Inferior parietal cortex (tissue), 1 donor: ENCODE data around the gene CSN1S1.
"Not testable (repeated sequence)": the region's sequence is repeated elsewhere in the genome, so short reads cannot be mapped to it uniquely, and the experiment has no call there.

Source experiments
- DNase-seq: peaks from one replicate; pipeline ENCODE4 v3.0.0-alpha.2; 2016; ENCODE audit errors: extremely low spot score

Gene CSN1S1, protein sequence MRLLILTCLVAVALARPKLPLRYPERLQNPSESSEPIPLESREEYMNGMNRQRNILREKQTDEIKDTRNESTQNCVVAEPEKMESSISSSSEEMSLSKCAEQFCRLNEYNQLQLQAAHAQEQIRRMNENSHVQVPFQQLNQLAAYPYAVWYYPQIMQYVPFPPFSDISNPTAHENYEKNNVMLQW

DNA sequence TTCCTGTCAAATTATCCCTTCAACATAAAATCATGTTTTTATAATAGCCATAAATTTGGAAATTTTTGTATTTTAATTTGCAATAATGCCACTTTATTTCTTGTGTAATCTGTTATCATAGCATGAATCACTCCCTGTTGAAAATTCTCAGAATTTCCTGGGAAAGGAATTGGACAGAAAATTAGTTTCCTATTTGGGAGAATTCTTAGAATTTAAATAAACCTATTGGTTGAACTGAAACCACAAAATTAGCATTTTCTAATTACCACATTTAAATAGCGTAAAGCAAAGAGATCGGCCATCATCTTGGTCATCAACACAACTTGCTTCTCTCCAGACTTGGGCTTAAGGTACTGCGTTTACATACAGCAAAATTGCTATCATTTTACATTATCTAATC lies at the start of gene CSN1S1:
CSN1S1 (plus strand) TSS at position 301 of the 400 bp plus-strand sequence. CDS start 1,488 bp downstream, outside the sequence.
- DNase-seq = no peak

DNA sequence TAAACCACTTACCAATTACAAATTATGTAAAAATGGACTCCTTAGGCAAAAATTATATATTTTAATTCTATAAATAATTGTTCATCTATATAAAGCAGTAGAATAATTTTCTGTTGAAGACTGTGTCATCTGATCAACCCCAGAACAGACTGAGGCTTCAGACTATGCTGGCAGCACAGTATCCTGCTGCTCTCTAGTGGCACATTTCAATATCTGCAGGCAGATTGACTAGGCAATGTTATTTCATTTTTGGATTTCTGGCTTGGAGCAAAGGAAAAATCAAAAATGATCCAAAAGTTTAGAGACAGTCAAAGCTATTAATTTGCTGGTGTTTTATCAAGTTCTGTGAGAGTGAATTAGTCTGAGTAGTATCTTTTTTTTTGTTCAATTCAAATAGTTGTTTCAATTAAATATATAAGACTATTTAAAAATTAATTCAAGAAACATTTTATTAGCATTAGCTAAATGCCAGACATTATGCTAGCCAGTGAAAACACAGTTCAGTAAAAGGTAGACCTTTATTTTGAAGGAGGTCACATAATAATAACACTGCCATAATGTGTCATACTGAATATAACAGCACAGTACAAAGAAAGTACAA lies 49.6 kb upstream of the CSN1S1 start:
- DNase-seq = peak; percentile 55

DNA sequence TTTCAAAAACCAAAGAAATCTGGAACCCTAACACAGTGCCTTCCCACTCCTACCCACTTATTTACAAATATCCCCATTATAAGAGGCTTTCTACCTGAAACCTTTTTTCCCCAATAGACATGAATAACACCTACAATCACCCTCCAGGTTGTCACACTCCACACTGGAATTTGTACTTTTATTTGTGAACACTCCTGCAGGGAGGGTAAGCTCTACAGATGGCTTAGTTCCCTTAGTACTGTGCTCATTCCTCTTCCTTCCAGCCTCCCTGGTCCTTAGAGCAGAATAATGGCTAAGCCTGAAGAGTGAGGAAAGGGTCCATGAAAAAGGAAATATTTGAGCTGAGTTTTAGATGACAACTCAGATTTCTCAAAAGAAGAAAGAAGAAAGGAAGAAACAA lies 48.7 kb upstream of the CSN1S1 start:
- DNase-seq = no peak

DNA sequence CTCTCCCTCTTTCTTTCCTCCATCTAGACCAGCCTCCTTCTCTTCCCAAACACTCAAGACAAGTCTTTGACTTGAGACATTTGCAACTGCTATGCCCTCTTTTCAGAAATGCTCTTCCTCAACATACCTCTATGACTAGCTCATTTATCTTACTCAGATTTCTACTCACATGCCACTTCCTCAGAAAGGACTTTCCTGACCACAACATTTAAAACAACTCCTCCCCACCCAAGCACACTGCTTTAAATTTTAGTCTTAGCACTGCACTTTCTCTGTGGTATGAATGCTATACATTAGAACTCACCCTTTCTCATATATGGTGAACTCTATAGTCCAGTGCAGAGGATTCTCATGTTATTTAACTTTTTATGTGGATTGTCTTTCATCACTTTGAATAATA lies 42.5 kb upstream of the CSN1S1 start:
- no peak for DNase-seq

DNA sequence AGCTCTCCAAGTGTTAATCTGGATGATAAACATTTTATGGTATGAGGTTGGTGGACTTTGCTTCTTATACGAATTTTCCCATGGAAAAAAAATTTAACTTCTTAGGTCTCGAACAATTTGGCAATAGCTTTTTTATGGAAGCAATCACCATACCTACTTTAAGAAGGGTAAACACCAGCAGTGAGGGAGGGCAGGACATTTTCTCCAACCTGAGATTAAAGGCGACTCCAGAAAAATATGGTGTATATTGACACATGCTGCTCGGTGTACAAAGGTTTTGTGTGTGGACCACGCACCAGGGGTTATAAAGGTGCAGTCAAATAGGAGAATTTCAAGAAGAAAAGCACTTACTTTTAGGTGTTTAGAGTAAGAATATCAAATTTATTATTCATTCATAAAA lies 36.7 kb upstream of the CSN1S1 start:
- DNase-seq = no peak

DNA sequence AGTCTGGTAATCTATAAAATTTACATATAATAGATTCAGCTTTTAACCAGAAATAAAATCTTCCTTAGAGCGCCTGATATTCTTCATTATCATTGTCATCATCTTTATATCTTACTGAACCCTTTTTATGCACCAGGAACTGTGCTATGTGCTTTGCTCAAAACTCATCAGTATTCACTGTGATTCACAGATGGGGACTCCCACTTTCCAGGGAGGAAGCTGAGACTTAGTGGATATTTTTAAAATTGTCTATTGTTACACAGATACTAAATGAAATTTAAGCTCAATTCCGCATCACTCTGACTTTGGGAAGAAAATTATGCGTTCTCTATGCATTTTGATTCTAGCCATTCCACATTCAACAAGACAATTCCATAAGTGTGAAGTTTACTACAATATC lies 36.1 kb upstream of the CSN1S1 start:
- peak; percentile 19 for DNase-seq

DNA sequence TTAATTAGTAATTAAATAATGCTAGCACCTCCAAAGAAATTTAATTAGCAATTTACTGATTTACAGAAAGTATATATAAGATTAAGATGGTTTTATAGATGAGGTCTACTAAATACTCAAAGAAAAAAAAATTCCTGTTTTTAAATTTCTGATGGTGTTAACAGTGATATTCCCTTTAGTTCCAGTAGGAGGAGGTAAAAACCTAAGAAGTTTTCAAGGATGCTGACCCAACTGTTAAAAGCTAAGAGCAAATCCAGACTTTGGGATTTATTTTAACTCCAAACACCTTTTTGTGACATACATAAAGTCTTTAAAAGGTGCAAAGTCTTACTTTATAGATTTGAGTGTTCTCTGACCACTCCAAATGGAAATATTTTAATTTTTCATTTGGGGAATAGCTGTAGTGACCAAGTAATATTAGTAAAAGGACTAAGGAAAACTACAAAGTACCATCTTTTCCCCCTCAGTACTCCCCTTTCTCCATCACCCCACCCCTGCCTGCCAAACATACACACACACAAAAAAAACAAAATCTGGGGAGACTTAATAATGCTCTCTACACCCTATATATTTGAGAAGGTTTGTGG lies 34.2 kb upstream of the CSN1S1 start:
- no peak for DNase-seq

DNA sequence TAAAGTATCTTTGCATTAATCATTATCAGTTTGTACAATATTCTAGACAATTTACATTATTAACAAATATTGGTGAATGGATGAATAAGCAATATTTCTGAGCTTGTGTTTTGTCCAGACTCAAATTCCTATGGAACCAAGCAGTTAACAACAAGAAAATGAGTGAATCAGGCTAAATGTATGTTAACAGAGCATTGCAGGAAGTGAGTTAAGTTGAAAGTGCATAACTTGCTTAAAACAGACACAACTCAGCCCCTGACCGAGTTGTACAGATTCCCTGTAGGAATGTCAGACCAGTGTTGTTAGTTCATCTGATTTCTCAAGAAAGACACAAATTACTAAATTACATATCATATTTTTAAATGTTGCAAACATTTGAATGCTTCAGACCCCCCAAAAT lies 23.7 kb upstream of the CSN1S1 start:
- no peak for DNase-seq

DNA sequence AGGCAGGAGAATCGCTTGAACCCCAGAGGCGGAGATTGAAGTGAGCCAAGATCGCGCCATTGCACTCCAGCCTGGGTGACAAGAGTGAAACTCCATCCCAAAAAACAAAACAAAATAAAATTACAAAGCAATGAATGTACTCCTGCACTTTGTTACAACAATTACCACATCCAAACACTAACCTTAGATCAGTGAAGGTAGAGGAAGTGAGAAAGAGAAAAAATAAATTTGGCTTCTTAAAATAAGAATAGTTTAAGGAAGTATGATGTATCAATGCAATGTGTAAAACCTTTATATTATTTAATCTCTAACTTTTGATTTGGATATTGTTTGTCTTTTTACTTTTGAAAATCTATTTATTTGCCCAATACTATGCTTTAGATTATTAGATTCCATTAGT lies 21.7 kb upstream of the CSN1S1 start:
- DNase-seq = no peak

DNA sequence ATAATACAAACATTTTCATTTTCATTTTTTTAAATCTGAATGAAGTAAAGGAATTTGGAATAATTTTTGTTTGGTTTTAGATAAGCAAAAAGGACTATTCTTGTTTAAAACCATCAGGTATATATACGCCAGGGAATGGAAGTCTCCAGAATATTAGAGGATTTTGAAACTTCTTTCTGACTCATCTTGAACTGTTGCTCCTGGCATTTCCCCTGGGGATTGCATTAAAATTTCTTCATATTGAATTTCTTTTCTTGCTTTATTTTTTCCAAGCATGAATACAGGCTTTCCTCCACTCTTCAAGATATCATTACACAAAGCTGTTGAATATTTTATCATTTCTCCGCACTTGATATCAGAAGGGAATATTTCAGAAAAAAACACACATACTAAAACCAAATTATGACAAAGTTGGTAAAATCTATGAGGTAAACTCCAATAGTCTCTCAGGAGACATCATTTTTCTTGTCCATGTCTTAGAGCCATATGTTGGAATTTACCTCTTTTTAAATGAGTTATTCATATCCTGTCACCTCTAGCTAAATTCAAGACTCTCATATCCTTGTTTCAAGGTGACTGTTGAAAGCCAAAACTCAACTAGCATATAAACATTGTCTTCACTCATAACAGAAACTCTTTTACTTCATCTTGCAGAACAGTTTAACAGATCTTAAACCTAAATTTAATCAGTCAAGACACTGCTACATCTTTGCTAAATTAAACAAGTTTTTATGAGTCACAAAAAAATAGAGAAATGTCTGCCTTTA lies 20.7 kb upstream of the CSN1S1 start:
- no peak for DNase-seq

DNA sequence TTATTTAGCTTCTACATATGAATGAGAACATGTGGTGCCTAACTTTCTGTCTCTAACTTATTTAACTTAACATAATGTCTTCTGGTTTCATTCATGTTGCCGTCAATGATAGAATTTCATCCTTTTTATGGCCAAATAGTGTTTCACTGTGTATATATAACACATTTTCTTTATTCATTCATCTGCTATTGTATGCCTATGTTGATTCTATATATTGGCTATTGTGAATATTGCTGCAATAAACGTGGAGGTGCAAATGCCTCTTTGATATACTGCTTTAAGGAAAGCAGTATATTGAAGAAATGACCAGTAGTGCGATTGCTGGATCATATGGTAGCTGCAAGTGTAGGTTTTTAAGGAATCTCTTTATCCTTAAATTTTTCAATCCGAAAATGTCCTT lies 10.0 kb upstream of the CSN1S1 start:
- DNase-seq = no peak

DNA sequence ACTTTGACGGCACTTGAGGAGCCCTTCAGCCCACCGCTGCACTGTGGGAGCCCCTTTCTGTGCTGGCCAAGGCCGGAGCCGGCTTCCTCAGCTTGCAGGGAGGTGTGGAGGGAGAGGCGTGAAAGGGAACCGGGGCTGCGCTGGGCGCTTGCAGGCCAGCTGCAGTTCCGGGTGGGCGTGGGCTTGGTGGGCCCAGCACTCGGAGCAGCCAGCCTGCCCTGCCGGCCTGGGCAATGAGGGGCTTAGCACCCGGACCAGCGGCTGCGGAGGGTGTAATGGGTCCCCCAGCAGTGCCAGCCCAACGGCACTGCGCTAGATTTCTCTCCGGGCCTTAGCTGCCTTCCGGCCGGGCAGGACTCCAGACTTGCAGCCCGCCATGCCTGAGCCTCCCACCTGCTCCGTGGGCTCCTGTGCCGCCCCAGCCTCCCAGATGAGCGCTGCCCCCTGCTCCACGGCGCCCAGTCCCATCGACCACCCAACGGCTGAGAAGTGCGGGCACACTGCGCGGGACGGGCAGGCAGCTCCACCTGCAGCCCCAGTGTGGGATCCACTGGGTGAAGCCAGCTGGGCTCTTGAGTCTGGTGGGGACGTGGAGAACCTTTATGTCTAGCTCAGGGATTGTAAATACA lies 7.0 kb upstream of the CSN1S1 start:
- DNase-seq = not testable (repeated sequence)

DNA sequence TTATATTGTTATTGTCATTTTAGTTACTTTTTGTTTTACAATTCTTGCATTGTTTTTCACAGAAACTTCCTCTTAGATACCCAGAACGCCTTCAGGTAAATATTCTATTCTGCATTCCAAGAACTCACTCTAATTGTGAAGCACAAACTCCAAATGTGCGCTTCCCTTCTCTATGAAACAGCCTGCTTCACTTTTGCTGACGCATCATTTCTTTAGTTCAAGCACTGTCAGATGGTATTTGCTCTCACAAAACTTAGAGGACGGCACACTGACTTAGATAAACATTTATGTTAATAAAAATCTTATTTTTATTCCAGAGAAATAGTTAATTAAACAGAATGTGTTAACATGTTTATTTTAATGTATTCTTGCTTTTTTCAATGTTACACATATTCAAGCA lies 3.3 kb downstream of the CSN1S1 start:
- no peak for DNase-seq

DNA sequence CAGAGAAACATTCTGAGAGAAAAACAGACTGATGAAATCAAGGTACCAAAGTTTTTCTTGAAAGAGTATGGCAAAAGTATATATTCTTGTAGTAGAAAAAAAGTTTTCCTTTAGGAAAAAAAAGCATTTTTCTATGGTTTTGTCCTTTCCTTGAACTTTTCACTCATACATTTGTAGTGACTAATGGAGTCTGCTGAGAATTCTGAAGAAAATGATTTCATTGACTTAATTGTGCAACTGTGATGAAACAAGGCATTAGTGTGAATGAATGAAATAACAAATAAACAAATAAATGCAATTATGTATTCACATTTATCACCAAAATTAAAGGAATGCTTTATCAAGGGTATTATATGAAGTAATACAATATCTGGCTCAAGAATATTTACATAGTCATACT lies 5.7 kb downstream of the CSN1S1 start:
- DNase-seq = no peak

DNA sequence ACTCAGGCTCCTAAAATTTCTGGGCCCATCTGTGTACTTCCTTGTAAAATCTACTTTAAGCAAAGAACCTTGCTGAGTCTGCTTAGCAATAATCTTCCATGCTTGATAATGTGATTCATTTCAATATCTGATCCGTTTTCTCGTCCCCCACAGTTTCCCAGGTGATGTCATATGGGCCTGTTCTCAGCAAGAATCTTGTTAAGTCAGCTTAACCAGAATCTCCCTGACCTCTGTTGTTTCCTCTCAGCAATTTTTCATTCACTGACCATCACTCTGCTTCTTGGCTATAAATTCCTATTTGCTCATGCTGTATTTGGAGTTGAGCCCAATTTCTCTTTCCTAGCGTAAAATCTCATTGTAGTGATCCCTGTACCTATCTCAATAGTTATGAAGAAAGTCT lies 20.7 kb downstream of the CSN1S1 start:
- no peak for DNase-seq

DNA sequence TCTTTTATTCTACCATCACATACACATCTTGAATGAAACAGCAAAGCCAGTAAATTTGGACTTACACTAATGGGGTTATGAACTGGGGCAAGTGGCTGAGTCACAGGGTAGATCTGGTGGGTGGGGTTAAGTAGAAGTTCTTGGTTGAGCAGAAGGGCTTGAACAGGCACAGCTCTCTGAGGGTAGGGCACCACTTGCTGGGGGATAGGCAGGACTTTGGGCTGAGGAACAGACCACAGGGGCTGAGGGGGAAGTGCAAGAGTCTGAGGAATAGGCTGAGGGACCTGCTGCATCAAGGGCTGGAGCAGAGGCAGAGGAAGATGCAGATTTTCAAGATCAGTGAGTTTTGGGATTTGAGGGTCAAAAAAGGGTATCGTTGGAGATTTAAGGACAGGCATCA lies 26.3 kb downstream of the CSN1S1 start:
- no peak for DNase-seq

DNA sequence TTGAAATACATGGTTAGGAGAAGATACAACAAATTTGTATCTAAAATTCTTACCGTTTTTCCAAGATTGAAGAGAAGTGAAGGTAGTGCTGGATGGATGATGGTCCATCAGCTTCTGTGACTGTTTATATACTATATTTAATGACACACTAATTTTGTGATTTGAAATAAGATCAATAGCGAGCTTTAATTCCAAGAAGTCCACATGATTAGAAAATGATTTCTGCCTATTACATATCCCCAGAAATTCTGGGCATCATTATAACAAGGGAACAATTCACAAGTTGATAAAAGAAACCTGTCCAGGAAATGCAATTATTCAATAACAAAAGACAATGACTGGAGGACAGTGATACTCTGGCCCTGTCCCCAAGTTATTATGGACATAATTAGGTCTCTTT lies 34.8 kb downstream of the CSN1S1 start, which contains the start of gene CSN2:
CSN2 (minus strand) TSS at position 101 of the 400 bp plus-strand sequence. CDS start 4,733 bp downstream, outside the sequence.
- DNase-seq = no peak

DNA sequence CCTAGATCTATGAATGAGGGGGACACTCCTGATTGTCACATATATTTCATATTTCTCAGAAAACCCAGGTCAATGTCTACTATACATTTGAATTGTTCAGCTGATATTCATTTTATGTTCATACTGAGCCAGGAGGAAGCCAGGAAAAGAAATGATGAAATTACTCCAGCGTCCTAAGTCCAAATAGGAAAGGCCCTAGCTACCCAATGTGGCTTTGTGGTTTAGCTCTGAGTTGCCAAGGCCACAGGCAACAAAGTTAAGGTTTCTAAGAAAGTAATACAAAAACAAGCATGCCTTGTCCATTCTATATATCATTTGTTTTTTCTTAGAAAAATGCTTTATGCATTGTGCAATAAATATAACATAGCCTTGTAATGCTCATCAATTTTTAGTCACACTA lies 39.2 kb downstream of the CSN1S1 start:
- DNase-seq = no peak

DNA sequence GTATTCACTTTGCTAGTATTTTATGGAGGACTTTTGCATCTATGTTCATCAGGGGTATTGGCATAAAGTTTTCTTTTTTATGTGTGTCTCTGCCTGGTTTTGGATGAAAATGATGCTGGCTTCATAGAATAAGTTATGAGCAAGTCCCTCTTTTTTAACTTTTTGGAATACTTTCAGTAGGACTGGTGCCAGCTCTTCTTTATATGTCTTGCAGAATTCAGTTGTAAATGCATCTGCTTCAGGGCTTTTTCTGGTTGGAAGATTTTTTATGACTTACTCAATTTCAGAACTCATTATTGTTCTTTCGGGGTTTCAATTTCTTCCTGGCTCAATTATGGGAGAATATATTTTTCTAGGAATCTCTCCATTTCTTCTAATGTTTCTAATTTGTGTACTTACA lies 43.8 kb downstream of the CSN1S1 start:
- no peak for DNase-seq

DNA sequence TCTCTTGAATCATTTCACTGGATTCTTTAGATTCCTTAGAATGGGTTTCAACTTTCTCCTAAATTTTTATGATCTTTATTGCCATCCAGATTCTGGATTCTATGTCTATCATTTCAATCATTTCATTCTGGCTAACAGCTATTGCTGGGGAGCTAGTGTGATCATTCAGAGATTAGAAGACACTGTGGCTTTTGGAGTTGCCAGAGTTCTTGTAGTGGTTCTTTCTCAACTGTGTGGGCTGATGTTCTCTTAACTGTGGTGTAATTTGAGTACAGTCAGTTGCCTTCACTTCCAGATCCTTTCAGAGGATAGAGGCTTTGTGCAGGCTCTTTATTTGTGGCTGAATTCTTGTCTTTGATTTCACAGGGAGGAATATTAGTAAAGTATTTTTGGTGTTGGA lies 46.7 kb downstream of the CSN1S1 start:
- DNase-seq = no peak

DNA sequence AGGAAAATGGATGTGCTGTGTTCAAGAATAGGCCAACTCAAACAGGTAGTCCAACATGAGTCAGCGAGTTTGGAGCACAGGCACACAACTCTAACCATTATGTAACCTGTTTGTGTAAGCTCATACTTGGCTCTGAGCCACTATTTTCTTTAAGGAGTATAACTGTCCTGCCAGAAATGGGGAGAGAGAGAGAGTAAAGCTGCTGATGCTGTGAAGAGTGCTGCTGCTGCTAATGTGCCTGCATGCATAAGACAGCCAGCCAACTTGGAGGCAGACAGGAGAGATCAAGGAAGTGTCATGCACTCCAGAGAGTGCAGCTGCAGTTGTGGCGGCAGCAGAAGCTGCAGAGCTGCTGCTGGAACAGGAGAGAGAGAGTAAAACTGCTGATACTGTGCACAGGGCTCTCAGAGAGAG lies 53.2 kb downstream of the CSN1S1 start:
- DNase-seq = peak; percentile 26

DNA sequence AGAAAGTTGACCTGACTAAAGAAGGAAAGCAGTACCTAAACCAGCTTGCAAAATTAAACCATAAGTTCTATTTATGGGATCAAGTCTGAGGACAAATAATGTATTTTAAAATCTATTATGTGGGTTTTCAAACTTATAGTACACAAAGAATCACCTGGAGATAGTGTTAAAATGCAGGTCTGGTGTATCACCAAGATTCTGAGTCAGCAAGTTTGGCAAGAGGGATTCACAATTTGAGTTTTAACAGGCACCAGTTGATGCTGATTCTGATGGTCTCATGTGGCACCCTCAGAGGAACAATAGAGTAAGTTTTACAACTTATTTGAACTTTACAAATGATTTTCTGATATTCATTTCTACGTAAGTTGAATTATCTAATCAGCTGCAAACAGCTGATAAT lies 55.8 kb downstream of the CSN1S1 start:
- DNase-seq = no peak
